GM21423 (cell line): ENCODE measurements around the gene RNF214.
"Not testable (repeated sequence)": the region's sequence is repeated elsewhere in the genome, so short reads cannot be mapped to it uniquely, and the experiment has no call there.

Source experiments
- ATAC-seq: cut with Tn5 transposase; IDR thresholded peaks from one replicate; pipeline ENCODE4 v1.9.1; 2021; ENCODE audit warnings: mild to moderate bottlenecking, moderate library complexity; ENCODE audit not compliant: unreplicated experiment

Gene RNF214

DNA sequence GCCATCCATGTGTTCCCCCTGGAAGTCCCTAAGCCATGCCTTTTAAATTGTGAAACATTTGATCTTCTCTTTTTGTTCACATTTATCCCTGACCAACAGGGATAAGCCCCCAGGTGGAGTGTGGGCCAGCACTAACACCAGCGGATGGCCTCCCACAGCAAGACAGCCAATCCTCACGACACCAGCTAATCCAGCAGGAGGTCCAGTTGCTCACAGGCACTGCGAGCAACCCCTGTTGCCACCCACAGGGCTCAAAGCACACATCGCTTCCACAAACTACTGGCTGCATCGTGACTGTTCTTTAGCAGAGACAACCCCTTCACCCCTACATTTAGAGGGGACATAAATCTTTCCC lies 2.6 kb upstream of the RNF214 start:
- no peak for ATAC-seq

DNA sequence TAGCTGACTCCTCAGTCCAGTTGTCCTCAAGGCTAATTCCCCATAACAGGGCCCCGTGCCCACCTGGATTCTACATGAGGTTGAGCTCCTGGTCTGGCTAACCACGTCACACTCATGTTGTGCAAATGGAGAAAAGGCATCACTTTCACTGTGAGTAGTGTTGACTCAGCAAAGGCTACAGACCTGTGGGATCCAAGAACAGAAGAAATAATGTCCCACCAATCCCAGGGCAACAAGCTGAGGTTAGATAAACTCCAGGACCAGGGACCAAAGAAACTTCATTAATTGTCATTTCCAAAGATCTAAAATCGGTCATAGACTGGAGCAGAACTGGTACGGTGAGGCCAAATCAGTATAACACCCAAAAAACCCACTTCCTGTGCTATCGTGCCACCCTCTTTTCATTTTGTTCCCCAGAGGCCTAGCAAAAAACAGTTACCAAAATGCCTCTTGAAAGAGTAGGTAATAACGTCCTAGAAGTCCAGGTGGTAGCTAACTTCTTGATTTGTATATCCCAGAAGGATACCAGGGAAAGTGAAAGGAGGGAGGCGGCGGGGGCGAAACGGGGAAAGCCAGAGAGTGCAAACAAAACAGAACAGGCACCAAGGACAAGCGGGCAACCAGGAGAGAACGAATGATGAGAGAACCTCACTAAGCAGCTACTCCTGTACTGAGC lies 2.0 kb upstream of the RNF214 start:
- ATAC-seq = no peak

DNA sequence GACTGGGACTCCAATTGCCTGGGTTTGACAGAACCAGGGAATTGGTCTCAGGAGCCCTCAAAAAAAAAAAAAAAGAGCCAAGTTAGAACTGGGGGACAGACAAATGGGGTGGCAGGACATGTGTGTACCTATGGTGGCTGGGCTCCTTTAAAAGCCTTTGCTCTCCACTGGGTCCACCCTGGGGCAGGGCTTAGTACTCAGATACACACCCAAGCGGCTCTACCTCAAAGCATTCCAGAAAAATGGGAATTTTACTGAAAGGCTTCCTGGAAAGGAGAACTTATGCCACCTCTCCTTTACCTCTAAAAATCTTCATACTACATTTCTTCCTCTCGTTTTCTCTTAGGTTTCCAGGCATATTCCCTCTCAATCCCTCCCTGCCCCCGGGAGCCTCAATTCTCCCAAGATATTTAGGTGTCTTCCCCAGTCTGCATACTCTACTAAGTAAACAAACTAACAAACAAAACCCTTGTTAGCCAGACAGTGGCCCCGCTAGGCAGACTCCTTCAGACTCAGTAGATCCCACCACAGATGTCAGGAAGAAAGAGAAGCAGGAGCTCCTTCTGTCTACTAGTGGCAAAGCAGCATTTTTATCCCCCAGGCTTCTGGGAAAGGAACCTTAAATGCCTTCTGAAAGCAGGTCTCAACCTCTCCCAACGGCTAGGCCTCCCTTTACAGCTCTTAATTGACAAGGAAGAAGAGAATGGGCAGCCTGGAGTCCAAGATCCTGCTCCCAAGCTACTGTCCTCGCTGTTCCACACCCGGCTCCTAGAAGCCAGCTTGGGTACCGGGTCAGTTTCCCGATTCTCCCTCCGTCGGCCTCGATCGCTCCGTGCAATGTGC lies 1.3 kb upstream of the RNF214 start:
- no peak for ATAC-seq

DNA sequence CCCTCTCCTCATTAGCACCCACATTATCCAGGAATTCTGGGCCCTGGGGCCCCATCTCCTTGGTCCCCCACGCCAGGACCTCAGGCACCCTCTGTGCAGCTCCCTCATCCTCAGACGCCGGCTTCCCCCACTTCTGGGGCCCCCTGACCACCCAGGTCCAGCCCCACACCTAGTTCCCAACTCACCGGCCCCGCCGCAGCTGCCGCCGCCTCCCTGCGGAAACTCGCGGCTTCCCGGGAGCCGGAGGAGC lies 704 bp upstream of the RNF214 start, which contains the start of gene PCSK7:
Gene PCSK7, minus strand, starts transcription at position 232 of the 250 bp plus-strand sequence. CDS start 2,229 bp downstream, outside the sequence.
- ATAC-seq = no peak

DNA sequence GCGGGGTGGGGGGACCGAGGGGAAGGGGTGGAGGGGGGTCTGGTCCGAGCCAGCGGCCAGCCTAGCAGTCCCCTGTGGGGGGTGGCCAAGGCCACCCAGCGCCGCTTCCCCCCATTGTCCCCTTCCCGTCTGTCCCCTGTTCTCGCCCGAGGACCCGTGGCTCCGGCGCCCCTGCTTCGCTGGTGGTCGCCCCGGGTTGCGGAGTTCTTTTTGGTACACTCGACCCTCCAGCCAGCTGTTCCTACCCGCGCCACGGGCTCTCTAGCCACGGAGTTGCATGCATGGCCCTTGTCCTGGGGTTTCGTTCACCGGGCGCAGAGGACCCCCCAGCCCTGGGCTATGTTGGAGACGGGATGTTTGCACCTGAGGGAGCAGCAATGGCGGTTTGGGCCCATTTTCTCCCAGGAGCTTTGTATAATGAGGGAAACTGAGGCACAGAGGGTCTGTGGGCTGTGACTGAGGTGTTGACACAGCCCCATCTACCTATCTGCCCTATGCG lies 489 bp downstream of the RNF214 start:
- peak; percentile 2 for ATAC-seq

DNA sequence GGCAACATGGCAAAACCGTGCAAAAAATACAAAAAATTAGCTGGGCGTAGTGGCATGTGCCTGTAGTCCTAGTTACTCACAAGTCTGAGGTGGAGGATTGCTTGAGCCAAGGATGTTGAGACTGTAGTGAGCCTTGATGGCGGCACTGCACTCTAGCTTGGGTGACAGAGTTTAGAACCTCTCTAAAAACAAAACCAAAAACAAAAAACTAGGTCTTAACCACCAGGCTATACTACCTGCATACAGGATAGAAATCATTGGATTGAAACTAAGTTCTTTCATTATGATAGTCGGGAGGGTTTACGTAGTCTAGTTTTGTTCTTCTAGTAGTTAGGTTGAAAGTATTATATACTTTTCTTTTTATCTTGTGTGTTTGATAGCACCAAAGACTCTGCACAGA lies 5.8 kb downstream of the RNF214 start:
- ATAC-seq = no peak

DNA sequence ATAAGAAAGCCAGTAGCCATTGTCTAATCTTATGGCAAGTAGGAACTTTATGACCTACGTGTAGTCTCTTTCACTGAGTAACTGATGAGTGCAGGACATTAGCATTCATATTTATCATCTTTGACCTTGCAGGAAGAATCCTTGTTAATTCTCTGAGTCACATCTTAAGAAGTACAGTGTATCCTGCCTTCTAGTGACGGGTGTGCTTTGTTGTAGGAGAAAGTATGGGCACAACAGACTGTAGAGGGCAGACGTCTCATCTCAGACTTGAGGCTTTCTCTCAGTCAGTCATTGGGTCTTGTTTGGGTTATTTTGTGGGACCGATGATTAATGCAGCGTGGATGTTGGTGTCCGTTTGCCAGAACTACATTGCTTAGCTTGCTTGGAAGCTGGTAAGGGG lies 6.8 kb downstream of the RNF214 start:
- no peak for ATAC-seq

DNA sequence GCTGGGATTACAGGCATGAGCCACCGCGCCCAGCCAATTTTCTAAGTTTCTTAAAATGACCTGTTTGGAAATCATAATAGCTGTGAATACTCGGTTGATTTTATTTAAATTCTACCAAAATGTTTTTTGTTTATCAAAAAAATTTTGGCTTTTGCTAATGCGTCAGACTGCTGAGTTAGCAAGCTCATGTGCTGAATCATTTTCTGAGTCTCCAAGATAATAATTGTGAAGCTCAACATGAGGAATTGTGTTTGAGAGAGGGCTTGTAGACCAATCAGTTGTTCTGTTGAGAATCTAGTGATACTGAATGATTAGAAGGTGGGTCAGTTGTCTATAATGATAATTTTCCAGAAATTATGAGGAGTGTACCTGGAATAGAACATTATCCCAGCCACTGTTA lies 15.9 kb downstream of the RNF214 start:
- no peak for ATAC-seq

DNA sequence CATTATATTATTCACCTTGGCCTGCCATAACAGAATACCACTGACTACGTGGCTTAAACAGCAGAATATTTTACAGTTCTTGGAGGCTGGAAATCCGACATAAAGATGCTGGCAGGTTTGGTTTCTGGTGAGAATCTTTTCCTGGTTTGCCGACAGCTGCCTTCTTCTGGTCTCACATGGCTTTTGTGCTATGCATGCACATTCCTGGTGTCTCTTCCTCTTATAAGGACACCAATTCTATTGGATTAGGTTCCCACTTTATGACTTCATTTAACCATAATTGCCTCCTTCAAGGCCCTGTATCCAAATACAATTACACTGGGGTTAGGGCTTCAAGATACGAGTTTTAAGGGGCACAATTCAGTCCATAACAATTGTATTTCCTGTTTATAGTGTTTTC lies 17.1 kb downstream of the RNF214 start:
- ATAC-seq = no peak

DNA sequence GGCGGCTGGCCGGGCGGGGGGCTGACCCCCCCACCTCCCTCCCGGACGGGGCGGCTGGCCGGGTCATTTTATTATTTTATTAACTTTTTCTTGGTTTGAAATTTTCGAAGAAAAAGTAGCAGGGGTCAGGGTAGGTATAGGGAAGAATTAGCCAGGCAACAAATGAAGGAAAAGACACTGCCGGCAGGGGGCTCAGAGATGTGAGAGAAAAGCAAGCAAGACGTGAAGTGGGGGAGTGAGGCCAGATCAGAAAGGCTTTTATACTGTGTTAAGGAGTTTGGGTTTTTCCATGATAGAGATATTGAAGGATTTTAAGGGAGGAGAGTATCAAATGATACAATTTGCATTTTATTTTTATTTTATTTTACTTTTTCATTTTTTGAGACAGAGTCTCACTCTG lies 19.0 kb downstream of the RNF214 start:
- no peak for ATAC-seq

DNA sequence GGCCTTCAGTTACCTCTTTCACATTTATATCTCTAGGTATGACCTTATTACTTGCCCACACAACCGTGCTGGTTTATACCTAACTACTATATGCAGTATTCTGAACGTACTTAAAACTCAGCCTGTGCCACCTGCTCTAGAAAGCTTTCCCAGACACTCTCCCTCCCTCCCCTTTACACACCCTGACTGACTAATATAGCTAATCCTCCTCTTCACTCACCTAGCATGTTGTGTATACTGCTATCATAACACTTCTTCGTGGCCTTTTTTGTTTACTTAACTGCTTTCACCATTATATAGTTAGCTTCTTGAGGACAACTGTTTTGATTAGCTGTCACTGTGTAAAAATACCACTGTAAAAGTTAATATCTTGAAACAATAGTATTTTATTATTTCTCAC lies 23.5 kb downstream of the RNF214 start:
- no peak for ATAC-seq

DNA sequence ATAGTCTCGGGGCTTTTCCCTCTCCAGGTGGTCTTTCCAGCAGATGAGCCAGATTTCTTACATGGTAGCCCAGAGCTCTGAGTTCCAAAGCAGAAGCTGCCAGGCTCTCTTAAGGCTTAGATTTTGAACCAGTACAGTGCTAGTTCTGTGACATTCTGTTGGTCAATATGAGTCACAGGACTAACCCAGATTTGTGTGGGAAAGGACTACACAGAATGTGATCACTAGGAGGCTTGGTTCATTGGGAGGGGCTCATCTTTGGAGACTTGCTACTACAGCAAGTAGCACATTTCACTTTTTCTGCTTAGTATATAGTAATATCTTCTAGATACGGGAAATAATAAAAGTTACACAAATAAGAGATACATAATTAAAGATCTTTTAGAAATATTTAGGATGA lies 24.1 kb downstream of the RNF214 start:
- no peak for ATAC-seq

DNA sequence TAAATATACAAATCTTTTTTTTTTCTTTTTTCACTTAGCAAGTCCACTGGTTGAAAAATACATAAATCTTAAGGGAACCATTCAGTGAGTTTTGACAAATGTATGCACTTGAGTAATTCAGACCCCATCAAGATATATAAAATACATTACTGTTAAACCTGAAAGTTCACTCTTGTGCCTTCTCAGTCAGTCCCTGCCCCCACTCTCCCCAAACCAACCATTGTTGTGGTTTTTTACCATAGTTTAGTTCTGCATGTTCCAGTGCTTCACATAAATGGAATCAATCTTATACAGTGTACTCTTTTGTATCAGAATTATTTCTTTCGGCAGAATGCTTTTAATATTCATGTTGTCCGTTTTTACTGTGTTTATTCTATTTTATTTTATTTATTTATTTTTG lies 26.1 kb downstream of the RNF214 start:
- ATAC-seq = no peak

DNA sequence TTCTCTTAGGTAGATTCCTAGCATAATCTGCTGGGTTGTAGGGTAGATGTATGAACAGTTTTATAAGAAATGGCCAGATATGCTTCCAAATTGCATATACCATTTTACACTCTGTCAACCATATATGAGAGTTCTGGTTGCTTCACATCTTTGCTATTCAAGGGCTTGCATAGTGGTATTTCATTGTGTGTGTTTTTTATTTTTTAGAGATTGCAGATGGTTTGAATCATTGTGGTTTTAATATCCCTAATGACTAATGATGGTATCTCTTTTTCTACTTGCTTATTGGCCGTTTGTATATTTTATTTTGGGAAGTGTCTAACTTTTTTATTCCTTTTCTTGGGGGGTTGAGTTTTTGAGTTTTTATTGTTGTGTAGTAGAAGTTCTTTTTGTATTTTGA lies 26.9 kb downstream of the RNF214 start:
- ATAC-seq = no peak

DNA sequence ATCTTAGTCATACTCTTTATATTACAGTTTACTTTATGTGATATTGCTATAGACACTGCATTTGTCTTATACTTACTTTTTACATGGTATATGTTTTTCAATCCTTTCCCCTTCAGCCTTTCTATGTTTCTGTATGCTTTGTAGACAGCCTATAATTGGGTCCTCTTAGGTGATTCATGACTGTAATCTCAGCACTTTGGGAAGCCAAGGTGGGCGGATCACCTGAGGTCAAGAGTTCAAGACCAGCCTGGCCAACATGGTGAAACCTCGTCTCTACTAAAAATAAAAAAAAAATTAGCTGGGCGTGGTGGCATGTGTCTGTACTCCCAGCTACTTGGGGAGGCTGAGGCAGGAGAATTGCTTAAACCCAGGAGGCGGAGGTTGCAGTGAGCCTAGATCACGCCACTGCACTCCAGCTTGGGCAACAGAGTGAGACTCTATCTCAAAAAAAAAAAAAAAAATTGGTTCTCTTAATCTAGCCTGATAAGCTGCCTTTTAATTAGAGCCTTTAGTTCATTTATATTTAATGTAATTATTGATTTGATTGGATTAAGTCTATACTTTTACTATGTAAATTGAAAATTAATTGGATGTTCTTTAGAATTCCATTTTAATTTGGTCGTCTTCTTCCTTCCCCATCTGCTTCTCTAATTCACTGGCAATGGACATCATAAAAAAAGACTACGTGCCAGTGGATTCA lies 32.3 kb downstream of the RNF214 start:
- not testable (repeated sequence) for ATAC-seq

DNA sequence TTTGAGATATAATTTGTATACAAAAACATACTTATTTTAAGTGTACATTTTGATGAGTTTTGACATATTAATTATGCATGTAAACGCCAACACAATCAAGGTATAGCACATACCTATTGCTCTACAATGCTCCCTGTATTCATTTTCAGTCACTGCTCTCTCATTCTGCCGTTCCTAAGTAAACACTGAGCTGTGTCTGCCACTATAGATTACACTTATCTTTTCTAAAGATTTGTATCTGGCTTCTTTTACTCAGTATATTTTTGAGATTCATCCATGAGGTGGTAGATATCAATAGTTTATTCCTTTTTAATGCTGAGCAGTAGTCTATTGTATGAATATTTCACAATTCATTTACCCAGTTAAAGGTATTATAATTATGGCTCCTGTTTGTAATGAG lies 33.3 kb downstream of the RNF214 start:
- no peak for ATAC-seq

DNA sequence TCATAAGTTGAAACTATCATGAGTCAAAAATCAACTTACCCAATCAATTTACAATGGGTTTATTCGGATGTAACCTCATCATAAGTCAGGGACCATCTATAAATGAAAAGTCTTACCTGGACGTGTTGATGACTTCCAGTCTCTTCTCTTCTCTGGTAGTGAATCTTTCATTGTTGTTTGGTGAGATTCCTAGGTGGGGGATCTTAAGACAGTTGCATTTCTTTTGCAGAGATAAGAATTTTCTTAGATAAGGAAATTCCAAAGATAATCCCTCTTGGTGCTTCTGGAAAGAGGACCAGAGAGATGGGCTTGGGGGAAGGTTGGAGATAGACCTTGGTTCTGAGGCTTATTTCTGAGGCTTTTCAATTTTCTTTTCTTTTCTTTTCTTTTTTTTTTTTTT lies 37.4 kb downstream of the RNF214 start:
- ATAC-seq = no peak

DNA sequence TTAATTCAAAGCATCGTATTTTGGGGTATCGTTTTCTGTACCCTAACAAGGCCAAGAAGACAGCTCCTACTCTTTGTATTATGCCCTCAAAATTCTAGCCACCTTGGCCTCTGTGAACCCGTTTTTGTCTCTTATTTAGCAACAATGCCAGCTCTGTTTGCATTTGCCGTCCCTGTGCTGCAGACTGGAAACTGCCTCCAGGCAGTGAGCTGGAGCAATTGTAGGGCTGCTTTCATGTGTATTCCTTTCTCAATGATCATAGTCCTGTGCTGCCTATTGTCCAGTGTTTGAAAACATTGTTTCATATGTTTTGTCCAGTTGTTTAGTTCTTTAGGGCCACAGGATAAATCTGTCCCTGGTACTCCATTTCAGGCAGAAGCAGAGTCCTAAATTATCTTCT lies 38.7 kb downstream of the RNF214 start:
- no peak for ATAC-seq

DNA sequence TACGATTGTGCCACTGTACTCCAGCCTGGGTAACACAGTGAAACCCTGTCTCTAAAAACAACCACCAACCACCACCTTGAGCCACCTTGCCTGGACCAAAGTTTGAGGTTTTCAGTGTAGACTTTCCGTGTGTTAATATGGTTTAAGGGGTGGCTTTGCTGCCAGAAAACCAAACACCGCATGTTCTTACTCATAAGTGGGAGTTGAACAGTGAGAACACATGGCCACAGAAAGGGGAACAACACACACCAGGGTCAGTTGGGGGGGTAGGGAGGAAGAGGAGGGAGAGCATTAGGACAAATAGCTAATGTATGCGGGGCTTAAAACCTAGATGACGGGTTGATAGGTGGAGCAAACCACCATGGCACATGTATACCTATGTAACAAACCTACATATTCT lies 39.7 kb downstream of the RNF214 start:
- not testable (repeated sequence) for ATAC-seq

DNA sequence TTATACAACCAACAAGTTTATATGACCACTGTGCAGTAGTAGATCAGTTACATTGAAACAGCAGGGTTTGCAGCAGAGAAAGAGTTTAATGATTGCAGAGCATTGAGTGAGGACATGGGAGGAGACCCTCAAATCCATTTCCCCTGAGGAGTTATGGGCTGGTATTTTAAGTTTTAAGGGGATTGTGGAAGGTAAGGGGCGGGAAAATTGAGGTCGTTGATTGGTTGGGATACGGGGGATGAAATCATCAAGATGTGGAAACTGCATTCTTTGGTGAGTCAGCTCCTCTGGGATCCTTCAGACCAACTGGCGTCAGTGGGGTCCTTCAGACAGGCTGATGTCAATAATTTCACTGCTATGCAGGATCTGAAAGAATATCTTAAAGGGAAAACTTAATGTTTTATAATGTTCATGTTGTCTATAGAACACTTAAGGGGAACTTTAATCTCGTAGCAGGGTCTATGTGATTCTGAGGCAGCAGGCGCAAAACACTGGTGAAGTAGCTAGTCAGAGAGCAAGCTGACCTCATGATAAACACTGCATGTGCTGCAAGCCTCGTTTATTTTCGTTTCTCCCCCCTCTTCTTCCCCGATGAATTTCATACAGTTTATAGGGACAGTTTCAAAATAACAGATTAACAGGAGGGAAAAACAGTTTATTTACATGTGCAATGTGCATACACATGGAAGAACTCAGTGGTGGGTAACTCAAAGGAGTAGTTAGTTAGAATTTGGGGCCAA lies 41.2 kb downstream of the RNF214 start:
- ATAC-seq = no peak

DNA sequence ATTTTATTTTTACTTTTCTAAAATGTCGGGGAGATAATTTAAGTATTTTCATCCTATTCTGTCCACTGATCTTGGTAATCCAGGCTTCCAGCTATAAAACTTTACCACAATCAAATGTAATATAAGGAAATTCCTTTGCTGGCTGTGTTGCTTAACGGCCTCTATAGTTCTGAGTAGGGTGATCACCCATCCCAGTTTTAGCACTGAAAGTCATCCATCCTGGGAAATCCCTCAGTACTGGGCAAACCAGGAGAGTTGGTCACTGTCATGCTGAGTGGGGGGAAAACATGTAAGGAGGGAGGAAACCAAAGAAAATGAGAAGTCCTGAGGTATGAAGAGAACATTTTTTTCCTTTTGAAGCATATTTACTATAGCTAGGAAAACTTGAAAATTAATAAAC lies 45.9 kb downstream of the RNF214 start:
- no peak for ATAC-seq
